NOMO-1 treated with dmso at 0.1 percent for 144 hours (cell line): ENCODE data around the gene MACC1.

Source experiments
- DNase-seq: peaks from one replicate; lab custom pipeline; 2025; ENCODE audit not compliant: unreplicated experiment; lab: John Stamatoyannopoulos, UW

The MACC1 gene

DNA sequence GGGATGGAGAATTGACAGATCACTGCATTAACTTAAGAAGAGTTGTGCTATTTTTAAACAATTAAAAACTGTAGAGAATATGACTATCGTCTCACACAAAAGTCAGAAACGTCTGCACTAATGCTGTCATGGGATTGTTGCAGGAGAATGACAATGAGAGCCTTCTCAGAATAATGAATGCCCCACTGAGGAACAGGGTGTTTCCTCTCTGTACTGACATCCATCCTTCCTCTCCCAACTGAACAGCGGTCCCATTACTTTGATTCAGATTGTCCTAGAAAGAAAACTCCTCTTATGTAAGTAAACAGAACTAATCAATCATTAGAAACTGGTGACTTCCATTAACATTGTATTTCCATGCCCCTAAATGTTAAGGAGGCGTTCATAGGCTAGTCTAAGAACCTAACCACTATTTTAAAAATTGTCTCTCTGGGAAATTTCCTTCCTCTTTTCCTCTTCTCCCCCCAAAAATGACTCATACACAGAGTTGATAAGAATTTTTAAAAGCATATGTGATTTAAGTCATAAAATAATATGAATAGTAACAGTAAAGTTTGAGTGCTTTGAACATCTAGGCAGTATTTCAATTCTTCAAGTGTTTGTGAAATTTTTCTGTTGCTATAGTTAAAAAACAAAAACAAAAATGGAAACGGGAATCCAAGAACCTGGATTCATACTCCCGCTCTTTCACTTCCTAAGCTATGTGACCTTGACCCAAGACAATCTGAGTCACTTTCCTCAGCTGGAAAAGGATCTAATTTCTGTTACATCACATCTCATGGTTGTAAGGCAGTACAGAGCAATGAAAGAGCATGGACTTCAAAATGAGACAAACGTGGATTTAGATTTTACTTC is 12.7 kb upstream of the MACC1 start:
- DNase-seq: no peak

DNA sequence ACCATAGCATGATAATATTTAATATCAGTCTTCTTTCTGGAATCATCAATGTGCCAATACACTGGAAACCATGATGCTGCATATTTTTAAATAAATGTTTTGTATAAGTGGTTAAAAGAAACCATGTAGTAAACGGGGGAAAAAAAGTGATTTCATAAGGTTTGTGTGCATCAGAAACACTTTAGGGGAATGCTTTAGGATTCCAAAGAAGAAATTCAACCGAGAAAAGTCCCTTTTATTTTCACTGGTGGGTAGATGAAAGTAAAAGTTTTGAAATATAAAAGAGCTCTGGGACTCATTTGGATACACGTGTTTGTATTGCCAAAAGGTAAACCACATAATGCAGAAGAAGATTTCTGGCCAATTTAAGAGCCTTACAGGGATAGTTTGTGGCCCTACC is 11.9 kb upstream of the MACC1 start:
- no peak for DNase-seq

DNA sequence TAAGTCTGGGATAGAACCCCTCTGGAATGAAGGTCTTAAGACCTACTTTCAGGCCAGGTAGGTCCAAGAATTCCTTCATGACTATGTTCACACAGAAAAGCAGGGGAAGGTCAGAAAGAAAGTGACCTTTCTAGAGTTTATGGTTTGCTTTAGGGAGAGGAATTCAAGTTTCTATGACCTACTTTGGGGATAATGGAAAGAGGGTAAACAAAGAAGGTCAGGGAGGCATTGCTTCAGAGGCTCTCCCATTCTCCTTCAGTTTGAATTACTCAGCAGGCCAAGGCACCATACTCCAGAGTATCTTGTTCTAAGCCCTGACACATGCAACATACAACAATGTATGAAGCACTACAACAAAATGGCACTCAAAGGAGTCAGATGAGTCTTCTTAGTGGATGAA is 11.5 kb upstream of the MACC1 start:
- DNase-seq: no peak

DNA sequence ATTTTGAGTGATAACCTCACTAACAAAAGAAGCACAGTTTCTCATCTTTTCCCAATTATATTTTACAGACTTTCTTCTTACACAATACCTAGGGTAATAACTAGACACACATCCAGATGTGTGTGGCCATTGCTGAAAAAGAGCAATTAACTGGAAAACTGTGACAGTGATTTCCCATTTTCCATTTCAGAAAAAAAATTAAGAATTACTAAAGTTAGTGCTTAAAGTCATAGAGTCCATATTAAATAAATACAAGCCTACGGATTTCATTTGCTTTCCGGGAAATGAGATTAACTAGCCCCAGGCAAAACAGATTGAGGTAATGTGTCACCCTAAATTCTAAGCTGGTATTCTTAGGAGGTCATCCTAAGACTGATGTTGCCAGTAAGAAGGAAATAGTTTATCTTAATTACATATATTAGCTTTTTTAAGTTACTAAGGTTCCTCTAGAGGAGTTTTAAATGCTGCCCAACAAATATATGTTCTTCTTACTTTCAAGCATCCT is 10.2 kb upstream of the MACC1 start:
- DNase-seq: no peak

DNA sequence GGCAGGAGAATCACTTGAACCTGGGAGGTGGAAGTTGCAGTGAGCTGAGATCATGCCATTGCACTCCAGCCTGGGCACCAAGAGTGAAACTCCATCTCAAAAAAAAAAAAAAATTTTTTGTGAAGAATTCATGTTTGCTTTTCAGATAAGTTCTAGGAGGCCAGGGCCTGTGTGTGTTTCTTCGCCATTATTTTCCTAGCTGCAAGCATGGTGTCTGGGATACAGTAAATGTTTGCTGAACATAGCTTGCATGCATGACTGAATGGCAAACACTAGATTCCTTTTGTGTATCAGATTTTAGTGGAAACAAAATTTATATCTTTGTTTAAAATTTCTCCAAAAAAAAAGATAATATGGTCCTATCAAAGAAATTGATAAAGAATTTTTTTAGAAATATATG is 9.7 kb upstream of the MACC1 start:
- no peak for DNase-seq

DNA sequence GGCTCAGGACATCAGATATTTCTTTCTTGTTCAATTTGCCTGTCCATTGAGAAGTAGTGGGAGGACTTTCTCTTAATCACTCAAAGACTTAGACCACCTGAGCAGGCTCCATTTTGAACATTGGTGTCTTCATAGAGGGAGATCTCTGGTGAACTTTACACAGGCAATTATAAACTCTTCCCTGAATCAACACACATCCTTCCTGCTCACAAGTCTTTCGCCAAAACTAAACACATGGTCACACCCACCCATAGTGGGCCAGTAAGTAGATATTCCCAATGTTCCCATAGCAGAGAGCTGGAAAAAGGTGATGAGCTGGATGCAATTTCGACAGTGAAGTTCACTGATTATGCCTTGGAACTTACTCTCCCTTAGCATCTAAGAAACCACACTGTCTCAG is 8.2 kb upstream of the MACC1 start:
- DNase-seq: no peak

DNA sequence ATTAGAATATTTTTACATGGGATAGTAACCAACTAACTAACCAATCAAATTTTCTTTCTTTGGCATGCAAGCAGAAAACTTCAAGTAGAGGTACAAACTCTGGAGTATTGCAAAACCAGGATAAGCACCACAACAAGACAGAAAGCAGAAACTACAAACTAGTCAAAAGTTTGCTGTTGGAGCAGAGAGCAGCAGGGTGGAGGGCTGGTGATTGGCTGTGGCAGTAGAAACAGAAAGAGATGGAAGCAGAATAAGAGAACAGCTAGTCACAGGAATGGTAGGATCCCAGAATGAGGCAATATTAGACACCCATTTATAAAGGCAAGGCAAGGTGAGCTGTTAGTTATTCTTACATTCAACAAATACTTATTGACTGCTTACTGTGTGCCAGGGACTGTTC is 6.8 kb upstream of the MACC1 start:
- DNase-seq: peak; percentile 47

DNA sequence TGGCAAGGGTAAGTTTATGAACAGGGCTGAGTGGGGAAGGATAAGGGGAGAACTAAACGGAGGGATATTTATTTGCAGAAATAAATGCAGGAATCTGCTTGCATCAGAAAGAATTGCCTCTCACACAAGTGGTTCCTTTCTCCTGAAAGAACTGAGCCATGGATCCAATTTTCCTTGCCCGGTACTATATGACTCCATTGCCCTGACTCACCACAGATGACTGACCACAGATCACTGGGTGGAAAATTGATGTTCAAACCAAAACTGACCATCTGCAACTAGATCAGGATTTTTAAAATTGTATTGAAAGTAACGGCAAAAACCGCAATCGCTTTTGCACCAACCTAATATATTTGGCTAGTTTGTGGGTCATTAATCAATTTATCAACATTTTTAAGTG is 6.2 kb upstream of the MACC1 start:
- no peak for DNase-seq

DNA sequence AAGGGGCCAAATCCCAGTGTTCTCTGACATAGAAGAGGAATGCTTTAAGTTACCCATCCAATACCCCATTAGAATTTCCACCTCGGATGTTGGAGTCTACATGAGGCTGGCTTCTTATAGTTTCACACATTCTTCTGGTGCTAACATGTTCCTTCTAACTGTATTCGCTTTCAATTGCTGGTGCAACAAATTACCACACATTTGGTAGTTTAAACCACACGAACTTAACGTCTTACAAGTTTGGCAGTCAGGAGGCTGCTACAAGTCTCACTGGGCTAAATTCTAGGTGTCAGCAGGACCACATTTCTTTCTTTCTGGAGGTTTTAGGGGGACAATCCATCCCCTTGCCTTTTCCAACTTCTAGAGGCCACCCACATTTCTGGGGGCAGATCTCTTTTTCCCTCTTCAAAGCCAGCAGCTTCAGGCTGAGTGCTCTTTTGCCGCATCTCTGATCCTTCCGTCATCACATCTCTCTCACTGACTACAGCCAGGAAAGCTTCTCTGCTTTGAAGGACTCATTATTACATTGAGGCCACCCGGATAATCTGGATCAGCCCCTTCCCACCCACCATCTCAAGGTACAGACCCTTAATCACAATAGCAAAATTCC is 5.1 kb upstream of the MACC1 start:
- no peak for DNase-seq

DNA sequence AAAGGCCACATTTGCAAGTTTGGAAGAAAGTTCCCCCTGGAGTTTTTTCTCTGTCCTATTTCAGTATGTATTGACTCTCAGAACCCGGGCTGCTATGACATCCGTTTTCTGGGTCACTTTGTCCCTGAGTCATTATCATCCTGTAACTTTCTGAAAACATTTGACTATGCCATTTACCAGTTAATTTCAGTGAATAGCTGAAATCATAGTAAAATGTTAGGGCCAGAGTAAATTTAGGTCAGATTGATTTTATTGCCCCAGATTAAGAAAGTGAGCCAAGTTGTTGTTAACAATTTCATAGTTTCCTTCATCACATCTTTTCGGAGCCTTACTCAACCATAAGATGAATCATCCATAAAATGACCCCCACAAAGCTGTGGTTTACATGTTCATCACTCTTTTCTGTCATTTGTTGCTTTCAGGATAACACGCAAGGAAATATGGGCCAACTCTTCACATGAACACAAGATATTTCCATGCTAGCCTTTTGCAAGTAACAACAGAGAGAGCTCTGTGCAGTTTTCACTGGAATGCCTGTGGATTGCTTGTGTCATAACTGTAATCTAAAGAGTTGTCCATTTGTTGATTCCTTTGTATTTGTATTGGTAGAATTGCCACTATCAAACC is 3.9 kb upstream of the MACC1 start:
- peak; percentile 60 for DNase-seq

DNA sequence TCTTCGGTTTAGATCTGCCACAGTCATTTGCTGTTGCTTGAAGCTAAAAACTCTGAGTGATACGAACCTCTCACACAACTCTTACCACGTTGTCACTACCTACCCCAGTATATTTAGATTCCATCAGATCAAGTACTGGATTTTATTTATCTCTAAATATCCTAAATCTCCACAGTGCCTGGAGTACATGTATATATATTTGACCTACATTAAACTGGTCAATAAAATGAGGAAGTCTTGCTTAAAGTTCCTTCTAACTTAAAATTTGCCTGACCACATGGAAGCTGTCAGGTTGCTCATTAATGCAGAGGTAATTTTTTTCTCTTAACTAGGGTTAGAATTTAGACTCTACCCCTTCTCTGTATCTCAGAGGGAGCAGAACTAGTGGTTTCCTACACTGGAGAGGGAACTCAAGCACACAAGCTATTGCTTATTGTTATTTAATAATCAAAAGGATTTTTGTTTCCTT is 3.1 kb upstream of the MACC1 start:
- peak; percentile 19 for DNase-seq

DNA sequence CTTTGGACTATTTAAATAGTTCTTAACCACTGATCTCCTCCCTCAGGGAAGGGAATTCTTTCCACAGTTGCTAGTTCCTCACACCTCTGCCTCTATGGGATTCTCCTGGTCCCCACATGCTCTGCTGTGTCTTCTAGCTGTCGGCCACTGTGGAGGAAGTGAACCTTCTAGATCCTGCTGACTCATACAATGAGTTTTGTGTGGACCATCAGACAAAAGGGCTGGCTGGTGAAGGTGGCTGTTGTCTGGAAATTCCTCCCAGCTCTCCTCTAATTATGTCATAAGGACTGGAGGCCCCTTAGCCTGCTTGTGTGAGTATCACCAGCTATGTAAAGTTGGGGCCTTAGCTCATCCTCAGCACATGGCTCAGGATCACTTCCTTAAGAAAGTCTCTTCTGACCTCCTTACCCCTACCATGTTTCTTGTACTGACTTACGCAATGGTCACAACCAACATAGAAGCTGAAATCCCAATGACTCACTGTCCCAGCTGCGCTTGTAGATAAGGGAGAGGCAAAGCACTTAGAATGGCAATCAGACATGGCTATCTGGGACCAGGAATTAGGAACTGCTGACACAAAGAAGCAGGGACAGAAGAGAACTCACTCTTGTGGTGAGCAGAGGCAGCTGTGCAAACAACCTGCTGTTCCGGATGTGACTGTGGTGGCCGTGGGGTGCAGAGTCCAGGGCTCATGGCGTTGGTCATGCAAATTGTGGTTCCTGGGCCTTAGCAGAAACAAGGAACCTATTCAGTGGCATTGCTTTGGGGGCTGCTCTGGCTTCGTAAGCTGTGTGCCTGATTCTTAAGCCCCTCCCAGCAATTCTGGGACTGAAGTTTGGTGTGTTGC is 2.5 kb upstream of the MACC1 start:
- peak; percentile 99 for DNase-seq

DNA sequence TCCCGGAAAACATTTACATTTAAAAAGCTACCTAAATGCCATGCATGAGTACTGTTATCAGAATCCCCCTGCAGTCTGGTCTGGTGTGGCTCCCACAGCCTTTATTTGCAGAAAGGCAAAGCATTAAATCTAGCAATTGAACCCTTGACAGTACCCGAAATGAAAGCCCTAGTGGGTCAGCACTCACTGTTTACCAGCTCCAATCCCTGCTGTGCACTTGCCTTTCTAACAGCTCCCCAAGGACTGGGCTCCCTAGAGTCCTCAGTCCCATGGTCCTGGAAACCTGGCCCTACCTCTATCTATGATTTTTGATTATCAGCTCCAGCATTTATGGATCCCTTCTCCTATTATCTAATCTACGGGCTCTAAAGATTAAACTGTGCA is 1.9 kb upstream of the MACC1 start:
- no peak for DNase-seq

DNA sequence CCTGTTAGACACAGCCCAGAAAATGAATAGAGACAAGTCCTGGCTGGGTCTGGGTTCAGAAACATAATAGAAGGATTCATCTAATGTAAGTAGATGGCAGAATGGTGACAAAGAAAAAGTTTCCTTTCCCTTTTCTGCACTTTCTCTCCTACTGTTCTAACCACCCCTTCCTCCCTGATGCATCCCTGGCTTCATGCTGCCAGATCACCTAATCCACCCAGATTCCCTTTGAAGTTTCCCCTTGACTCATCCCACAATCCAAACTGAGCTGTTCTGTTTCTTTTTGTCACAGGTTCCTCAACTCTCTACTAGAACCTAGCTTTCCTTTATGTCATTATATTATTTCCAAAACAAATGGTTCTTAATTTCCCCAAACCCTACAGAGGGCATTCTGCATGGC is 1.1 kb upstream of the MACC1 start:
- no peak for DNase-seq

DNA sequence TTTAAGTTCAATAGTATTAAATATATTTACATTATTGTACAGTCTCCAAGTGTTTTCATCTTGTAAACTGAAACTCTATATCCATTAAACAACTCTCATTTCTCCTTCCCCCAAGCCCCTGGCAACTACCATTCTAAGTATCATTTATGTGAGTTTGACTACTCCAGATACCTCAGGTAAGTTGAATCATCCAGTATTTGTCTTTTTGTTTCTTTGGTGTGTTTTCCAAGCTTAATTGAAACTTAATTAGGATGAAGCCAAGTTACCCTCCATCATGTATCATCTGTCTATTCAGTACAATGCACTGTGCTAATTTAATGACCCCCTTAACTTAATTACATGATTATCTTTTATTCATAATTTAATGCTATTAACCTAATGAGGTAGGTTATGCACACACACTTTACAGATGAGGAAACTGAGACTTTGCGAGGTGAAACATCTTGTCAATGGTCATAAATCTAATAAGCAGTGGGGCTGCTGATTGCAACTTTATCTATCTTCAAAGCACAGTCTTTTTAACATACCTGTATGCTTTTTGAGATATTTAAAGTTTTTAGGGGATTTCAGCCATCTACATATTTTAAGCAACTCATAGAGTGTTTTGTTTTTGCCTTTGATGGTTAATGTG is 663 bp downstream of the MACC1 start:
- DNase-seq: no peak

DNA sequence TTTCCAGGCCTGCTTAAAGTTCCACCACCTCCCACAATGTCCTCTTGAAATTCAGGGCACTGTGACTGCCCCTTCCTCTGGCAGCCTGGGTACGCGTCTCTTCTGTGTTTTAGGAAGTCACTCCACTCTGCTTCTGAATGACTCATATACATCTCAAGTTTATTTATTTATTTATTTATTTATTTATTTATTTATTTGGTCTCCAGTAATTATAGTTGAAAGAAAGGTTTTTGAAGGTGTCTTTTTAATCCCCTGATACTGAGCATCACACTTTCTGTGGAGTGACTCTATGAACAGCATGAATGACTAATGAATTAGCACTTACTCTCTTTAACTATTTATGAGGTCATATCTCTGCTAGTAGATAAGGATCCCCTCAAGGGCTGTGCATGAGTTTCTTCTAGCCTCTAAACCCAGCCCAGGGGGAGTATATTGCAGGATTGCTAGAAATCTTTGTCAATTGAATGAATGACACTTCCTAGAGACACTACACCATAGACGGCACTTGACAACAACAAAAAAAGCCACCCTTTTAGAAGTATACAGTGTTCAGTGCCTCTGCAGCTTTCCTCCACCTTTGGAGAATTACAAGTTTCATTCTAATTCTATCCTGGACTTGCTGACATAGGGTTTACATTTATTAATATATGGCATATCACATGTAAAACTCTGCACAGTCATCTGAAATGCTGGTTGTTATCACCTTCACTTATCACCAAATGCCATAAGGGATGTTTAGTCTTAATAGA is 2.1 kb downstream of the MACC1 start:
- no peak for DNase-seq

DNA sequence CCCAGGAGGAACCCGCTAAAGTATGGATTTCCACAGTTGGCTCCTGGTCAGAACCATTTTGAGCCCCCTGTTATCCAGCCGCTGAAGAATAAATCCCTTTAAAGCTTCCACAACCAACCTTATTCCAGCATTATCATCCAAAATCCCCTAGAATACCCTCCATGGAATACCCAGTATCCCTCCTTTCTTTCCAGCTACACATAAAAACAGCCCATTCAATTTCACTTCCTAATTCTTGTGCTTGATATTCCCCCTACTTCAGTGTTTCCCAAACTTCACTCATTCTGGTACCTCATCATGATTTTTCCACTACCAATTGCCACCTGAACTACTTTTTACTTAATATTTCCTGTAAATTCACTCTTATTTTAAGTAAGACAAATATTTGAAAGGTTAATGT is 3.1 kb downstream of the MACC1 start:
- no peak for DNase-seq

DNA sequence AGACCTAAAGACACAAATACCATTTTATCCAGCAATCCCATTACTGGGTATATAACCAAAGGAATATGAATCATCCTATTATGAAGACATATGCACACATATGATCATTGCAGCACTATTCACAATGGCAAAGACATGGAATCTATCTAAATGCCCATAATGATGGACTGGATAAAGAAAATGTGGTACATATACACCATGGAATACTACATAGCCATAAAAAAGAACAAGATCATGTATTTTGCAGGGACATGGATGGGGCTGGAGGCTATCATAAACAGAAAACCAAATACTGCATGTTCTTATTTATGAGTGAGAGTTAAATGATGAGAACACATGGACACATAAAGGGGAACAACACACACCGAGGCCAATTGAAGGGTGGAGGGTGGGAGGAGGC is 3.8 kb downstream of the MACC1 start:
- no peak for DNase-seq

DNA sequence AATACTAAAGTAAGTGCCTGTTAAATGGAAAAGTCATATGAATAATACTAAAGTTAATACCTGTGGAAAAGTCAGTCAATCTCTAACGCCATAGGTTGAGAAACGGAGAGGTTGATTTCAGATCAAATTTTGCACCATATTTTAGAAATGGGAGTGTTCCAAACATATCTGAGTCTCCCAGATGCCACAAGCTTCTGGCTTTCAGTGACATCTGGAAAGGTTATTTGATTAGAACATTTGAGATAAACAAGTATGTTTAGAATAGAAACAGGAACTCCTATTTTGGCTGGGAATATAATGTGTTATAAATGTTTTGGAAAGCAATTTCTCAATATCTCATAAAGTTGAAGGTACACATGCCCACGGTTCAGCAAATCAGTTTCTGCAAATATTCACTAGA is 5.8 kb downstream of the MACC1 start:
- DNase-seq: no peak
